HT1080 (cell line): ENCODE results near the gene ERAP2. TPM values are rescaled to one million over a fixed set of nuclear protein-coding genes. Genes with fewer than 3 reads are reported as not detected.
A peak's percentile ranks its signal among the peaks of the same experiment; 100 is the strongest.

ENCODE experiments used
- DNase-seq: peaks from one replicate; pipeline ENCODE4 v3.0.0-alpha.2; 2015; ENCODE audit warnings: low read depth
- total RNA-seq: library from RNA; depleted of rRNA; stranded (reverse); fragments of >200 nt; shearing (Covaris generic); gene quantifications from 2 replicates; pipeline ENCODE4 v1.2.3, GENCODE V29; 2014

ERAP2 gene
- total RNA-seq, 1 experiment from 2014 or later, result 40.2 TPM

DNA sequence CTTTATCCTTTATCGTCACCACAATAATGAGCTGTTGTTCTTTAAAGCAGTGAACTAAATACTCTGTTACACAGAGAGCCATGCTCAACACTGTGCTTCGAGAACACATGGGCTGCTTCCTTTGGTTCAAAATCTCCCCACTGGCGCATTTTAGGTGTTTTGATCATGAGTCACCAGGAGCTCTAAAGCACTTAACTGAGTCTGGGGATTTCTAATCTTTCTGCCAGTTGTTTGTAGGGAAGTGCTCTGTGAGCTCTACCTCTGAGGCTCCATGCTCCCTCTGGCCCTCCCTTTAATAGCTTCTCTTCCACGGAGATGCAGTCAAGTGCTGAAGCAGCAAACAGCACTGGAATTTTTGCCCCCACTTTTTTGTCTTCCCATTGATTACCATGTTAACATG, 17.0 kb downstream of the ERAP2 start:
- peak; percentile 87 for DNase-seq

DNA sequence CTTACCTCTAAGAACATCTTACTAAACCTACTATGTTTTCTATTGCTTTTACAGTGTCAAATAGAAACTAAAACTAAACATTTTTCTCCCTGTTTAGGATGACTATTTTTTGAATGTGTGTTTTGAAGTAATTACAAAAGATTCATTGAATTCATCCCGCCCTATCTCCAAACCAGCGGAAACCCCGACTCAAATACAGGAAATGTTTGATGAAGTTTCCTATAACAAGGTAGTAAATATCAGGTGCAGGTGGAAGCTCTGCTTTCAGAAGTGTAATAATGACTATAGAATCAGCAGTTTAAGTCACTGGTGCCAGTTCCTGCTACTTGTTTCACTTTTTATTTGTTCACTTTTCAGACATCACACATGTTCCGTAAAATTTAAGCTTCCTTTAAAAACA, 20.0 kb downstream of the ERAP2 start:
- DNase-seq, result no peak

DNA sequence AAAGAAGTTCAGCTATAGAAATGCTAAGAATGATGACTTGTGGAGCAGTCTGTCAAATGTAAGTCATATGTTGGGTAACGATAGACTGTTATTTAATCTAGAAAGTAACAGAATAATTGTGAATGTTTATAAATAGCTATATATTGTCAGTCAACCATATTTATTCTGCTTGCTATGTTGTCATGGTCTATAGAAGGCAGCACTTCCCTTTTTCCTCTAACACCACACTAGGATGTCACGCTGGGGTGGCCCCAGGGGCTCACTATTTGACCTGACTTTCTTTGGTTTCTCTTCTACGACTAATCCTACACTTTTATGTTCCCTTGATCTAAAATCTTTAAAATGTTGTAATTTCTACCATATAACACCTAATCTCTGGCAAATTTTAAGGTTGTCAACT, 20.5 kb downstream of the ERAP2 start:
- DNase-seq, result no peak

DNA sequence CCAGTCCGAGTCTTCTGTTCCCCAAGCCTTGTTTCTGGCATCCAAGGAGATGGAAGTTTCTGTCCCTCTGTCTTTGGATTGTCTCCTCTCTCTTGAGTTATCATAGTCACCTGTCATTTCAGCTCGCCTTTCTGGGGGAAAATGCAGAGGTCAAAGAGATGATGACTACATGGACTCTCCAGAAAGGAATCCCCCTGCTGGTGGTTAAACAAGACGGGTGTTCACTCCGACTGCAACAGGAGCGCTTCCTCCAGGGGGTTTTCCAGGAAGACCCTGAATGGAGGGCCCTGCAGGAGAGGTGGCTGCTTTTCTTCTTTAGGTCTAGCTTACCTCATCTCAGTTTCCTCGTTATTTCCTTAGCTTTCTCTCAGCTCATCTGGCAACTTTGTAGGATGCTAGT, 25.1 kb downstream of the ERAP2 start:
- DNase-seq, result no peak

DNA sequence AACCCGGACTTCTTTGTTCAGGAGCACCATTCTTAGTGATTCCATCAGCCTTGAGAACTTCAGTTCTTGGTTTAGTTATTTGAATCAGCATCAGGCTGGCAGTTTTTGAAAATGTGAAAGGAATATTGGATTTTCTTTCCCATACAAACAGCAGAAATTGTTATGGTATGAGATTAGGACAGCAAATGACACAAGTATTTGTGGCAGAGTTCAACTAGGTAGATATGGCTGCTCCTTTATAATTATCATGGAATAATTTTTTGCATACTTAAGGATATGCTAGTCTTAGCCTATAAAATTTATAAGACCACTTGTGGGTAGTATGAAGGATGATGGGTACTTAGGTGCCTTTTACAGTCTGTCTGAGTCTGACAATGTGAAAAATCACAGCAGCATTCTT, 25.5 kb downstream of the ERAP2 start:
- DNase-seq, result no peak

DNA sequence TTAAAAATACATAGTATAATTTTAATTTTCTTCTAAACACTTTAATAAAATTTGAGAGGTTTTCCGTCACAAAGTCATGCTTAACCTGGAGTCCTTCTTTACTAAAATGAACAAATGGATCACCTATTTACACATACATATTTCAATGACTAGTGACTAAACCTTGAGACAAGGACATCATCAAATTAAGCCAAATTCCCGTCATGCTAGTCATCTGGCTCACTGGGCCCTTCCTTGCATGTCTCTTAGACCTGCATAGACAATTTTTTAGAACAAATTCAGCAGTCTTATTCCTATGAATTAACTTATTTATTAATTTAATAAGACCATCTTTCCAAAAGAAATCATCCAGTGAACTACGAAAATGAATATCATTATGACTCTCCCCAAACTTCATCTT, 26.6 kb downstream of the ERAP2 start:
- no peak for DNase-seq

DNA sequence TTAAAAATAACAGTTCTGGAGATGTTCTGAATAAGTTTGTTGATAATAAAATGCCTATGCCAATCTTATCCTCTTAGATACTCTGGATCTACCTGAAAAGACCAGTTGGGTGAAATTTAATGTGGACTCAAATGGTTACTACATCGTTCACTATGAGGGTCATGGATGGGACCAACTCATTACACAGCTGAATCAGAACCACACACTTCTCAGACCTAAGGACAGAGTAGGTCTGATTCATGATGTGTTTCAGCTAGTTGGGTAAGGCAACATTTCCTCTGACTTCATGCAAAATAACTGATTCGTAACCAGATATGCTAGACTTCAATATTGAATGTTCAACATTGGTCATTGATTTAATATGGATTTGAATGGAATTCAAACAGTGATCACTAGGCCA, 27.0 kb downstream of the ERAP2 start:
- no peak for DNase-seq

DNA sequence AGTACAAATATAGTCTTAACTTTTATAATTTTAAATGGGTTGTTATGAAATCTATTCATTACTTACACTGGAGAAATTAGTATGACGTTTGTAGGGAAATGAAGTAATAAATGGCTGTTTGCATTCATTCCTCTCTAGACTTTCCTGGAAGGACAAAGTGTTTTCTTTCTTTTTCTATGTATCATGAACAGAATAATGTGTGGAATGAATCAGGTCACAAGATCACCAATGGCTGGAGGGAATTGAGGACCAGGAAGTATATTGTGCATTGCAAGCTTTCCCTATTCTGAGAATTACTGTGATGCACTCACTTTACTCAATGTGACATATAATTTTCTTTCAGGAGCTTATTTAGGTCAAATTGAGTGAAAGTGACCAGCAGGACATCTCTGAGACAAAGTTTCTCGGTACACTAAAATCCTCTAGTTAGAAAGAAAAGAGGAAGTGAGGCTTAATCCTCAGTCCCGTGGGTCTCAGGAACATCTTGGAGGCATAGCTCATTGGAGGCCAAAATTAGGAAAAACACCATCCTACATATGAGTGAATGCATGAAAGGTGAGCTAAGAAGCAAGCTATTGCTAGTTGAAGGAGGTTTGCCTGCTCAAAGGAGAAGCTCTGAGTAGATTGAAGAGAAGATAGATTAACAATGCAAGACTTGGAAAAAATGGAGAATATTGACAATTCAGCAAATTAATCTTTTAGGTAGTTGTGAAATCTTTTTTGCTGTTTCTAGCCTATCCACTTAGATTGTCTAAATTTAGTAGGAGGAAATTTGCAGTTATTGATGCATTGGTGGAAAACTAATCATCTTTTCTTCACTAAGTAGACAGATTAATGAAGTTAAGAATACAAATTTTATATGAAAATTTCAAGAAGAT, 28.0 kb downstream of the ERAP2 start:
- DNase-seq, result no peak

DNA sequence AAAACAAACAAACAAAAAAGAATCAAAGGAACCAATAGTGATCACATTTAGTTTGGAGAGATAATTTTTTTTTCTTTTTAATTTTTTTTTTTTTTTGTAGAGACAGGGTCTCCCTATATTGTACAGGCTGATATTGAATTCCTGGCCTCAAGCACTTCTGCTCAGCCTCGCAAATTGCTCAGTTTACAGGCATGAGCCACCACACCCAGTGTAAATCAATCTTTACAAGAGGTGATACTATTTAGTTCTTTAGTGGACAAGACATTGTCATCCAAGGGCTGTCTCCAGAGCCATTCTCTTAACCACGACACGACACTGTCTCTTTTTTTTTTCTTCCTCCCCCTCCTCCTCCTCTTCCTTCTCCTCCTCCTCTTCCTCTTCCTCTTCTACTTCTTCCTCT, 29.6 kb downstream of the ERAP2 start:
- DNase-seq, result no peak

DNA sequence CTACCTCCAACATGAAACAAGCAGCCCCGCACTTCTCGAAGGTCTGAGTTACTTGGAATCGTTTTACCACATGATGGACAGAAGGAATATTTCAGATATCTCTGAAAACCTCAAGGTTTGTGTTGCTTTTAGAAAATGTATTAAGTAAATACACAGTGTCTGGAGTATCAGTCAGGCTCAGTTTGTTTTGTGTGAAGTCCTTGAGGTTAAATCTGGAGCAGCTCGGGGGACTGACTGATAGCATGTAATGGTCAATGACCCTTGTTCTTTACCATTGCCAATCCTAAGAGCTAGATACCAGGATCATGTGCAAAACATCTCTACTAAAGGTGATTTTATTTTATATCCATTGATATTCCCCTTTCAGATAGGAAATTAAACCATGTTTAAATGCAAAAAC, 32.7 kb downstream of the ERAP2 start:
- DNase-seq, result no peak

DNA sequence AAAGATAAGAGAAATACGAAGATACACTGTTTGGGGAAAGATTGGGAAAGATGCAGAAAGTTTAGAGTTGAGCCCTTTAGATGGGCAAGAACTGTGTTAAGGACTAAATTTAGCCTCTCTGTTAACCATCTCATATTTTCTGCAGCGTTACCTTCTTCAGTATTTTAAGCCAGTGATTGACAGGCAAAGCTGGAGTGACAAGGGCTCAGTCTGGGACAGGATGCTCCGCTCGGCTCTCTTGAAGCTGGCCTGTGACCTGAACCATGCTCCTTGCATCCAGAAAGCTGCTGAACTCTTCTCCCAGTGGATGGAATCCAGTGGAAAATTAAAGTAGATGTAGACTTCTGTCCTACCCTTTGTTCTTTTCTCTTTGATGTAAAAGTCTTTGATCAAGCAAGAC, 33.1 kb downstream of the ERAP2 start:
- no peak for DNase-seq

DNA sequence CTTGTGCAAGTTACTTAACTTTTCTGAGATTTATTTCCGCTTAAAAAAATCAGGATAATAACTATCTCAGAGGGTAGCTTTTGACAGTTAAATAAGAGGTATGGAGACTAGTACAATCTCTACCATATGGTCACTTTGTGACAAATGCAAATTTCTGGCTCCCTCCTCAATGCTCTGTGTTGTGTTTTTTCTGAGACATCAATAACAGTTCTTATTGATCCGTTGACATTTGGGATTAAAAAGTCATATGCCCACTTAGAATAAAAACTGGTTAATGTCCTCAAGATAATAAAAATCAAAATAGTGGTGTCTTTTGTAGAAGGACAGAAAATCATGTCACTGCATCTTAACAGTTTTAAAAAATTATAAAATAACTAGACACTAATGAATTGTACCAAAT, 34.8 kb downstream of the ERAP2 start:
- DNase-seq, result no peak

DNA sequence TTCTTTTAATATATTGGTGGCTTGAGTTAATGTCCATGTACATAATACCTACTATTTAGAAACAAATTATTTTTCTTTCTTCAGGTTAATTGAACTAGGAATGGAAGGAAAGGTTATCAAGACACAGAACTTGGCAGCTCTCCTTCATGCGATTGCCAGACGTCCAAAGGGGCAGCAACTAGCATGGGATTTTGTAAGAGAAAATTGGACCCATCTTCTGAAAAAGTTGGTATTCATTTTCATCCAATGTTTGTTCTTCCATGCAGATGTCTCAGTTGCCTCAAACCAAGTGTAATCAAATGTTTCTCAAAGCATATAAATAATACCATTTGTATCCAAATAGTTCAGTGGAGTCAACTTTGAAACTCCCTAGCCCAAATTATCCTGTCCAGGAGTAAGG, 36.9 kb downstream of the ERAP2 start:
- no peak for DNase-seq

DNA sequence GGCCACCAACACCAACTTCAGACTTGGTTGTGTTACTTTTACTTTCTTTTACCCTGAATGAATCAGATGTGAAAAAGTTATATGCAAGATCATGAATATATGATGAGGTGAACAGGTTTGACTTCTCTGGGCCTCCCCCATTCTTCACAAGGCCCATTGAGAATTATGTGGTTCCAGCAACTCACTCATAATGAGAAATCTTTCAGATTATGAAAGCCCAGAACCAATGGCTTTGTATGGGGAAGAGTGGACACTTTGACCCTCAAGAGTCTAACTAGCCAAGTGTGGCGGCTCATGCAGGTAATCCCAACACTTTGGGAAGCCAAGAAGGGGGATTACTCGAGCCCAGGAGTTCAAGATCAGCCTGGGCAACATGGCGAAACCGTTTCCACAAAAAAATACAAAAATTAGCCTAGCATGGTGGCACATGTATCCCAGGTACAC, 43.5 kb downstream of the ERAP2 start:
- no peak for DNase-seq

DNA sequence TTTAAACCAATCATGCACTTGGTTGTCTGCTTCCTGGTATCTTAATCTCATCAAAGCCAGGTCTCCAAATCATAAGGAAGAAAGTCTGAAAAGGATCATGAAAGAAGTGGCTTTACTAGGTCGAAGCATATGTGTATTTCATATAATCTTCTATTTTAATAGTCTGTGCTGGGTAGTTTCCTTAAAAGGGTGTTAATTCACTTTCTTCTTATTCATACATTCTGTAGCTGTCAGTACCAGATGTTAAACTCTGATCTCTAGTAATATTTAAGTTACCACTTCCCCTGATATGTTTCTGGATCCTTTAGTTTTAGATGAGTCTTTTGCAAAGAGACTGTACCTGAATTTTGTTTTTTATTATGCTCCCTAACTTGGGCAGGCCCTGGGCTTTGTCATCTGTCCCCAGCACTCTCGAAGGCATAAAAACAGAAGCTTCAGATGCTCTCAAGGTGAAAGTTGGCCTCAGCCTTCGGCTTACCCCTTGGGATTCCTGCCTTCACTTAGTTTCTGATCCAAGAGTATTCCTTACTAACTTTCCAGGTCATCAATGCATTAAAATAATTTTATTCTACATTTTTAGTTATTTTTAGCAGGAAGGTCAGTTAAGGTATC, 44.5 kb downstream of the ERAP2 start:
- no peak for DNase-seq

DNA sequence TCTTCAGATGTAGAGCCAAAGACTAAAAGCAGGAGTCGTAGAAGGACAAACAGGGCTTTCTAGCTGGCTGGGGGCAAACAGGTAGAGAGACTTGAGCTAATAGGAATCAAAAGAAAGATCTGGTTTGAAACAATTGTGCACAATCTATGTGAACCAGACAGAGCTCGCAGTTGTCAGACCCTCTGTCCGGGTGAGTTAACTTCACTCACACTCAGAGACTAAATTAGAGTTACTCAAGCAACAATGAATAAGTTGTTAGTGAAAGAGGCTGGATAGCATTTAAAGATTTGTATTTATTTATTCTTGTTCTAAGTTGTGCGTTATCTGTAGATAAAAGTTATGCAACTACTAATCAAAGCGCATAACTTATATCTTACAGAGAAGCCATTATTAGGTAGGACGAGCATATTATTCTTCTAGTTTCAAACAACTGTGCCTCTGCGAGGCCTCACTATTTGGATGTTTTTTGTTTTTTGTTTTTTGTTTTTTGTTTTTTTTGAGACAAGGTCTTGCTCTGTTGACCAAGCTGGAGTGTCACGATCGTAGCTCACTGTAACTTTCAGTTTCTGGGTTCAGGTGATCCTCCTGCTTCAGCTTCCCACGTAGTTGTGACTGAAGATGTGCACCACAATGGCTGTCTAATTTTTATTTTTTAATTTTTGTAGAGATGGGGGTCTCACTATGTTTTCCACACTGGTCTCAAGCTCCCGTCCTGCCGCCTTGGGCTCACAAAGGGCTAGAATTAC, 46.4 kb downstream of the ERAP2 start:
- DNase-seq, result no peak

DNA sequence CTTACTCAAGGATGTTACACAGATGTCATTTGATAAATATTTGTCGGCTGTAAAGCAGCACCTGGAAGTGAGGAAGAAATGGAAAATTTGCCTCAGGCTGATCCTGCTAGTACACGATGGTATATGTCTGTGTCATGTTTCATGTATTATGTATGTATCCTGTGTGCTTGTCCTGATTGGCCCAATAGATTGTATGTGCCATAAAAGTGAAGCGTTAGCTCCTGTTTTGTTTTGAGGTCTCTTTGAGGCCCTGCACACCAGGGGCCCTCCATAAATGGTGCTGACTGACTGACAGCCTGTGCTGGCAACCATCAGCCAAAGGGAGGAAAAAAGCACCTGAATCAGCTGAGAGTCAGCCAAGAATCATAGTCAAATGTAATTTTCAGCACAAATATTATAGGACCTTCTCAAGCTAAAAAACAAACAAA, 47.7 kb downstream of the ERAP2 start:
- no peak for DNase-seq

DNA sequence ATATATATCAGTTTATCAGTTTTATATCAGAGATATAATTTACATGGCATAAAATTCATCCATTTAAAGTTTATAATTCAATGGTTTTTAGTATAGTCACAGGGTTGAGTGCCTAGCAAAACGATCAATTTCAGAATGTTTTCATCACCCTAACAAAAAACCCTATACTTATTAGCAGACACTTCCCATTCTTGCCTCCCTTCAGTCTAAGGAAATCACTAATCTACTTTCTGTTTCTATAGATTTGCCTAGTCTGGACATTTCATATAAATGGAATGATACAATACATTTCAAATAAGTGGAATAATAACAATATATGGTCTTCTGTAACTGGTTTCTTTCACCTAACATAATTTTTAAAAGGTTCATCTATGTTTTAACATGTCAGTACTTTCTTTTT, 50.0 kb downstream of the ERAP2 start:
- DNase-seq, result no peak

DNA sequence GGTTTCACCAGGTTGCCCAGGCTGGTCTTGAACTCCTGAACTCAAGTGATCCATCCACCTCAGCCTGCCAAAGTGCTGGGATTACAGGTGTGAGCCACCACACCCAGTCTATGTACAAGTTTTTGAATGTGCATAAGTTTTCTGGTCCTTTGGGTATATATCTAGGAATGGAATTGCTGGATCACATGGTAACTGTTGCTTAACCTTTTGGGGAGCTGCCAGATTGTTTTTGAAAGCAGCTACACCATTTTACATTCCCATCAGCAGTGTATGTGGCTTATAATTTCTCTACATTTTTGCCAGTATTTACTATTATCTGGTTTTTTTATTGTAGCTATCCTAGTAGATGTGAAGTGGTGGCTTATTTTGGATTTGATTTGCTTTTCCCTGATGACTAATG, 50.7 kb downstream of the ERAP2 start:
- no peak for DNase-seq

DNA sequence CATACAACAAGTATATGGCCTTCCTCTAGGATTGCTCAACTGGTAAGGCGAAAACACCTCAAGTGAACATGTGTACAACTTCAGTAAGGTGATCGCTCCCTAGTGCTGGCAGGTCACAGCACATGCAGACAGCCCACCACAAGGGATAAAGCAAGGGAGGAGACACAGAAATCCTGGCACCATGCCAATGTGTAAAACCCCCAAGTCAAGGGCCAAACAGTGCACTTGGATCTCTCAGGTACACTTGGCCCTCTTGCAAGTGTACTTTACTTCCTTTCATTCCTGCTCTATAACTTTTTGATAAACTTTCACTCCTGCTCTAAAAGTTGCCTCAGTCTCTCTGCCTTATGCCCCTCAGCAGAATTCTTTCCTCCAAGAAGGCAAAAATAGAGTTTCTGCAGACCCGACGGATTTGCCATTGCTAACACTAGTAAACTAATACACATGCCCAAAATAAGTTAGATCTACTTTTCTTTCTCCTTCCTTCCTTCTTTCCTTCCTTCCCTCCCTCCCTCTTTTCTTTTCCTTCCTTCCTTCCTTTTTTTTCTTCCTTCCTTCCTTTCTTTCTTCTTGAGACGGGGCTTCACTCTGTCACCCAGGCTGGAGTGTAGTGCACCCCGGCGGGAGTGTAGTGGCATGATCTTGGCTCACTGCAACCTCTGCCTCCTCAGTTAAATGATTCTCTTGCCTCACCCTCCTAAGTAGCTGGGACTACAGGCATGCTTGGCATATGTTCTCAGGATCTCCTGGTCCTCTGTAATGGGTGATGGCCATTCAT, 52.8 kb downstream of the ERAP2 start:
- no peak for DNase-seq

DNA sequence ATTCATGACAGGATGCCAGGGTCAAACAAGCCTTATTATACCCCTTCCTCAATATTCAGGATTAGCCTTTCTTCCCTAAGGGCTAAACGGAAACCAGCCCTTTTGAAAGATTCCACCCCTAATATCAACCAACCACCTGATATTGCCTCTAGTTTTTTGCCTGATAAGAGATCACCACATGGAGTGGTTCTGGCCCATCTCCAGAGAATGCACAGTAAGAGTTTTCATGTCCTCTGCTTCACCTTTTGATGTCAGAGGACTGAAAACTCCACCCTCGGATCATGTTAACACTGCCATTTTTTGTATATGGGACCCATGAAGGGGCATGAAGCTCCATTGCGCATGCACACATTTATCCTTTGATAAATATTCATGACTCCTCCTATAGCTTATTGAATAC, 53.8 kb downstream of the ERAP2 start:
- DNase-seq, result no peak

DNA sequence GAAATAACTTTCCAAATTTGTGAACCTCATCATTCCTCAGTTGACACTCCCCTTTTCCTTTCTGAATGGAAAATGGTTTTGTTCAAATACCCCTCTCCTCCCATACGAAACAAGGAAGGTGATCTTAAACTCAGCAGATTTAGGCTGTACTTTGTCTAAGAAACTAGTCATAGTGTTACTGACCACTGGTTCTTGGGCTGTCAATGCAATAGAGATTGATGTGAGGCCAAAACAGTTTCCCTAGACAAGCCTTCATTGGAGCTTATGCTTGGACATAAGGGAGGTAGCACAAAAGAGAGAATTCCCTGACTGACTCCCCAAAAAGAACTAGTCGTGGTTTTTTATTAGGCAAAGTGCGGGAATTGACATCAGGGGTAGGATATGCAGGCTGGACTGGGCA, 54.3 kb downstream of the ERAP2 start:
- no peak for DNase-seq
